K562 (cell line): ENCODE data around the gene YJU2. TPM values are rescaled to one million over a fixed set of nuclear protein-coding genes. Genes with fewer than 3 reads are reported as not detected.

Source experiments
- ATF6 ChIP-seq: sonication (generic); formaldehyde crosslinking; IDR thresholded peaks from 2 replicates; pipeline ENCODE4 v1.4.0; 2020; ENCODE audit warnings: mild to moderate bottlenecking, missing genetic modification reagents
- CTCF ChIP-seq, 3 experiments: IDR thresholded peaks in 2 of 3; conservative IDR thresholded peaks in 1 of 3; 2 replicates each; pipeline ENCODE4 v1.5.1; 2011 to 2012; ENCODE audit warnings: low read length in 3 of 3, mild to moderate bottlenecking in 3 of 3, control low read depth in 2 of 3, improper control_type of control experiment in 1 of 3, inconsistent platforms in 1 of 3, low read depth in 1 of 3, mixed read lengths in 1 of 3, moderate library complexity in 1 of 3; ENCODE audit not compliant: insufficient read depth in 2 of 3
- LEF1 ChIP-seq: fragments of 450-650 bp; IDR thresholded peaks from 2 replicates; pipeline ENCODE4 v1.6.1; 2016; ENCODE audit warnings: mild to moderate bottlenecking
- MAX ChIP-seq: sonication (generic); formaldehyde crosslinking; IDR thresholded peaks from 2 replicates; pipeline ENCODE4 v1.9.0; 2022; ENCODE audit warnings: mild to moderate bottlenecking, missing genetic modification reagents
- MBD1 ChIP-seq: fragments of 250-450 bp; sonication (Bioruptor Pico); IDR thresholded peaks from 2 replicates; pipeline ENCODE4 v1.8.0; 2022; ENCODE audit warnings: inconsistent platforms
- MTA1 ChIP-seq: fragments of 450-650 bp; IDR thresholded peaks from 2 replicates; pipeline ENCODE4 v1.6.1; 2017; ENCODE audit warnings: borderline replicate concordance
- PHB2 ChIP-seq: fragments of 450-650 bp; IDR thresholded peaks from 2 replicates; pipeline ENCODE4 v1.6.1; 2017; ENCODE audit warnings: low read depth
- RBM14 ChIP-seq: fragments of 200-400 bp; formaldehyde crosslinking; IDR thresholded peaks from 2 replicates; pipeline ENCODE4 v1.6.1; 2018; ENCODE audit warnings: low read depth, mild to moderate bottlenecking, low read length, moderate library complexity, borderline replicate concordance; ENCODE audit not compliant: insufficient read depth
- SFPQ ChIP-seq: fragments of 200-400 bp; formaldehyde crosslinking; IDR thresholded peaks from 2 replicates; pipeline ENCODE4 v1.6.1; 2017; ENCODE audit warnings: mild to moderate bottlenecking, low read depth, low read length, moderate library complexity
- STAG1 ChIP-seq: sonication (generic); formaldehyde crosslinking; IDR thresholded peaks from 2 replicates; pipeline ENCODE4 v1.5.0; 2020; ENCODE audit warnings: missing genetic modification reagents, borderline replicate concordance
- TFAP4 ChIP-seq: sonication (generic); formaldehyde crosslinking; IDR thresholded peaks from 2 replicates; pipeline ENCODE4 v1.8.0; 2022; ENCODE audit warnings: missing genetic modification reagents, mild to moderate bottlenecking, moderate library complexity, borderline replicate concordance
- TRIM25 ChIP-seq: fragments of 450-650 bp; IDR thresholded peaks from 2 replicates; pipeline ENCODE4 v1.7.0; 2016; ENCODE audit warnings: borderline replicate concordance
- TSC22D4 ChIP-seq: fragments of 450-650 bp; IDR thresholded peaks from 2 replicates; pipeline ENCODE4 v1.6.1; 2016; ENCODE audit warnings: missing genetic modification characterization, missing biosample characterization, control low read depth
- ZNF197 ChIP-seq: fragments of 200-800 bp; sonication (Bioruptor generic); IDR thresholded peaks from 2 replicates; pipeline ENCODE4 v1.6.1; 2016; ENCODE audit warnings: low read depth, missing genetic modification characterization, missing compliant biosample characterization
- polyA plus RNA-seq, 8 experiments: library from polyadenylated mRNA; depleted of rRNA in 4 of 8; stranded (reverse) in 5 of 8; unstranded in 3 of 8; fragments of >200 nt; fragmentation: Nextera tagmentation in 2 of 8; fragmentation: Illumina TruSeq in 1 of 8; extraction: Ambion mirVana in 2 of 8; extraction: Trizol in 1 of 8; gene quantifications; 2 replicates each; pipeline versions ENCODE4 v1.2.1 to v1.2.3, GENCODE V29; 2011 to 2014; ENCODE audit warnings: inconsistent platforms in 1 of 8, missing spikeins in 1 of 8
- total RNA-seq, 7 experiments: library from RNA; depleted of rRNA in 6 of 7; stranded (reverse); fragments of >200 nt in 6 of 7; fragmentation: Illumina TruSeq in 2 of 7; extraction: Trizol in 2 of 7; gene quantifications; 2 replicates each; pipeline versions ENCODE4 v1.2.1 to v1.2.3, GENCODE V29; 2011 to 2021; ENCODE audit warnings: low replicate concordance in 1 of 7

The YJU2 gene
- total and polyA plus RNA-seq, 9 of the 15 experiments (the other 6 are each of a cell fraction or from before 2014, with no cell fraction given), result 0.41 to 34.9 (median 19.3) TPM

- no peak for TF ChIP-seq SFPQ
- no peak for TF ChIP-seq TSC22D4 (tag)
- no peak for TF ChIP-seq MBD1 (CRISPR knock-in tag)
- peak; percentile 29; the same call in 1 of the 2 replicates for TF ChIP-seq TFAP4 (CRISPR knock-in tag)
- peak; percentile 54; the same call in 1 of the 2 replicates for TF ChIP-seq MTA1
- peak; percentile 25; the same call in 1 of the 2 replicates for TF ChIP-seq PHB2
- 0 out of 2 replicates have a peak, but pooled peaks have one; percentile 19 for TF ChIP-seq TRIM25
- TF ChIP-seq LEF1, result 0 out of 2 replicates have a peak, but pooled peaks have one; percentile 20
- TF ChIP-seq ATF6, result no peak
- TF ChIP-seq ZNF197 (CRISPR knock-in tag), result no peak
- TF ChIP-seq RBM14, result no peak
- TF ChIP-seq MAX (CRISPR knock-in tag), result 0 out of 2 replicates have a peak, but pooled peaks have one; percentile 10
- peak; percentile 88 to 93 (median 91) for TF ChIP-seq CTCF (IDR thresholded peaks at IDR 0.05 in 2 of 3, conservative IDR thresholded peaks at IDR 0.05 in 1 of 3; ENCODE audit: insufficient read depth in 2 of 3, low read depth in 1 of 3, low read length in 3 of 3)
- peak; percentile 64; the same call in 1 of the 2 replicates for TF ChIP-seq STAG1 (CRISPR knock-in tag)
Observed at GRCh38 chr19:4267101-4267900, 20.4 kb downstream of the YJU2 start (continued).
